Pancreas (tissue), 10 donors: Measurements from ENCODE around the gene RPL35. TPM values are rescaled to one million over a fixed set of nuclear protein-coding genes. Genes with fewer than 3 reads are reported as not detected.

Source experiments
- ATAC-seq, 4 donors: fragments of 200-7000 bp; cut with Tn5 transposase; one replicate each; pipeline versions ENCODE4 v1.8.0 to v1.9.1; 2020; ENCODE audit warnings: mild to moderate bottlenecking in 4 of 4, moderate library complexity in 4 of 4
- DNase-seq, 6 donors: peaks; one replicate each; pipeline ENCODE4 v3.0.0-alpha.2; 2020
- FAIRE-seq: peaks from 2 replicates; lab custom pipeline; 2012; peaks lifted over from hg19 to GRCh38; lab: Jason Lieb, UNC
- H3K27ac ChIP-seq, 4 donors: fragments of 200-600 bp; sonication (generic); 1 replicate in 3 of 4; 2 replicates in 1 of 4; pipeline versions ENCODE4 v1.5.0 to v1.8.0; 2020
- H3K27me3 ChIP-seq, 4 donors: fragments of 200-600 bp; one replicate each; pipeline ENCODE4 v1.8.0; 2021
- H3K36me3 ChIP-seq, 3 donors: fragments of 200-600 bp; sonication (generic) in 1 of 3; one replicate each; pipeline versions ENCODE4 v1.5.0 to v1.8.0; 2020 to 2021
- H3K4me1 ChIP-seq, 3 donors: fragments of 200-600 bp; one replicate each; pipeline ENCODE4 v1.8.0; 2021
- H3K4me3 ChIP-seq, 4 donors: fragments of 200-600 bp; sonication (generic) in 2 of 4; one replicate each; pipeline versions ENCODE4 v1.5.0 to v1.8.0; 2020 to 2021
- H3K9me3 ChIP-seq, 4 donors: fragments of 200-600 bp; one replicate each; pipeline ENCODE4 v1.8.0; 2021
- WGBS, 2 donors: extraction: QIAGEN DNeasy Blood & Tissue Kit; methylation state at CpG; one replicate each; pipeline ENCODE4 v1.1.7; 2013; 5-methylcytosine and 5-hydroxymethylcytosine counted together
- intact Hi-C, 3 donors: fragments of 100-400 bp; cut with DNase I; formaldehyde crosslinking; loops; one replicate each; pipeline versions ENCODE4 v1.11.1 to v1.14.2; 2022
- polyA plus RNA-seq, 2 donors: library from polyadenylated mRNA; stranded (reverse); fragments of 200-250 nt; gene quantifications; one replicate each; pipeline ENCODE4 v1.2.3, GENCODE V29; 2013
- total RNA-seq, 6 donors: library from RNA; stranded (reverse); fragmentation: NEBNext Ultra II Directional in 4 of 6; extraction: Animal tissue kit (Norgen Biotek cat#: 25700) in 4 of 6; gene quantifications; one replicate each; pipeline versions ENCODE4 v1.2.1 to v1.2.4, GENCODE V29; 2021 to 2023
- TF ChIP-seq, protein P1 (sequence below), 4 donors: fragments of 200-600 bp; sonication (generic) in 3 of 4; IDR thresholded peaks; one replicate each; pipeline versions ENCODE4 v1.5.0 to v1.8.0; 2021; ENCODE audit warnings: antibody characterized with exemption in 4 of 4
- donor health status: healthy with polysubstance abuse.
- donor health status: DM: no; HTN: no; CAD: no; lungs with moderate emphysema.
- donor health status: DM: no; HTN: no; CAD: no.
- donor health status: control.
- donor health status: control.
- donor health status: Bipolar disorder and iron deficiency.
- donor health status: DM: yes; HTN: yes; CAD: no.
- donor health status: DM: no; HTN: no; CAD: no.
- donor health status: DM: no; HTN: no; CAD: no.
- donor health status: DM: yes; HTN: yes; CAD: no.

Gene RPL35
- total and polyA plus RNA-seq, 8 donors = 711 to 3,795 (median 1,051) TPM

- Histone ChIP-seq H3K36me3 (peaks cover 0 to 63% (median 4%) of the 10 kb centered on the region in 3 donors), H3K27me3 (no peaks in the 10 kb centered on the region), H3K27ac (no peak overlapping the region), H3K4me1 (no peaks in the 10 kb centered on the region), H3K4me3 (no peak overlapping the region), H3K9me3 (no peaks in the 10 kb centered on the region)
- FAIRE-seq (no peak), DNase-seq (no peak), ATAC-seq (no peak)
- intact Hi-C loops = no loop called here
- TF ChIP-seq, protein P1, sequence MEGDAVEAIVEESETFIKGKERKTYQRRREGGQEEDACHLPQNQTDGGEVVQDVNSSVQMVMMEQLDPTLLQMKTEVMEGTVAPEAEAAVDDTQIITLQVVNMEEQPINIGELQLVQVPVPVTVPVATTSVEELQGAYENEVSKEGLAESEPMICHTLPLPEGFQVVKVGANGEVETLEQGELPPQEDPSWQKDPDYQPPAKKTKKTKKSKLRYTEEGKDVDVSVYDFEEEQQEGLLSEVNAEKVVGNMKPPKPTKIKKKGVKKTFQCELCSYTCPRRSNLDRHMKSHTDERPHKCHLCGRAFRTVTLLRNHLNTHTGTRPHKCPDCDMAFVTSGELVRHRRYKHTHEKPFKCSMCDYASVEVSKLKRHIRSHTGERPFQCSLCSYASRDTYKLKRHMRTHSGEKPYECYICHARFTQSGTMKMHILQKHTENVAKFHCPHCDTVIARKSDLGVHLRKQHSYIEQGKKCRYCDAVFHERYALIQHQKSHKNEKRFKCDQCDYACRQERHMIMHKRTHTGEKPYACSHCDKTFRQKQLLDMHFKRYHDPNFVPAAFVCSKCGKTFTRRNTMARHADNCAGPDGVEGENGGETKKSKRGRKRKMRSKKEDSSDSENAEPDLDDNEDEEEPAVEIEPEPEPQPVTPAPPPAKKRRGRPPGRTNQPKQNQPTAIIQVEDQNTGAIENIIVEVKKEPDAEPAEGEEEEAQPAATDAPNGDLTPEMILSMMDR (IDR thresholded peaks at IDR 0.05) = no peak
- 82 to 84% methylated on average over 4 of the region's 4 CpGs for WGBS, 2 donors
These were observed 22.6 kb upstream of the RPL35 start for GRCh38 chr9:124884376-124884775.

DNA sequence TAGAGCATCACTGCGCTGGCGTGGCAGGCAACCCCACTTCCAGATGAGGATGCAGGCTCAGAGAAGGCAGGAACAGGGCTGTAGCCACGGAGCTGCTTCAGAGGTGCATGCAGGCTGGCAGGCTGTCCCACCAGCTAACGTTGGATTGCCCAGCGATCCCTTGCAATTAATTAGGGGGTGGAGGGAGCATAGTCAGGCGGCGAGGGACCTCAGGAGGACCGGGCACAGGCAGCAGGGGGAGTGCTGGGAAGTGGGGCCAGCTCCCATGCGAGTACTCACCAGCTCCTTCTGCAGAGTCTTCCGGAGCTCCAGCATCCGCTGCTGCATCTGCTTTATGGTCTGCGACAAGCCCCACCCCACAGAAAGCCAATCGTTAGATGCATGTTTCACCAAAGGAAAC, 20.5 kb upstream of the RPL35 start:
- peaks cover 0 to 48% (median 0%) of the 10 kb centered on the region in 3 donors for H3K36me3 ChIP-seq
- H3K9me3 ChIP-seq = no peaks in the 10 kb centered on the region
- ATAC-seq (no peak), FAIRE-seq (no peak), DNase-seq (no peak)
- H3K4me1 ChIP-seq = no peaks in the 10 kb centered on the region
- no peaks in the 10 kb centered on the region for H3K27me3 ChIP-seq
- intact Hi-C loops = no loop called here
- 80 to 83% methylated on average over 13 of the region's 13 CpGs for WGBS, 2 donors
- H3K4me3 ChIP-seq = no peak overlapping the region
- no peak overlapping the region for H3K27ac ChIP-seq
- TF ChIP-seq, protein P1 (IDR thresholded peaks at IDR 0.05) = no peak

GRCh38 chr9:124881138-124881743, 19.5 kb upstream of the RPL35 start:
- Histone ChIP-seq H3K9me3 (no peaks in the 10 kb centered on the region), H3K27ac (no peak overlapping the region), H3K4me1 (no peaks in the 10 kb centered on the region), H3K36me3 (peaks cover 0 to 48% (median 7%) of the 10 kb centered on the region in 3 donors), H3K4me3 (no peak overlapping the region), H3K27me3 (no peaks in the 10 kb centered on the region)
- DNase-seq (no peak), ATAC-seq (no peak), FAIRE-seq (no peak)
- TF ChIP-seq, protein P1 (IDR thresholded peaks at IDR 0.05) = no peak
- 94 to 96% methylated on average over 16 of the region's 16 CpGs for WGBS, 2 donors
- intact Hi-C loops = no loop called here

- Histone ChIP-seq H3K4me1 (no peaks in the 10 kb centered on the region), H3K27ac (no peak overlapping the region), H3K4me3 (no peak overlapping the region), H3K36me3 (peaks cover 0 to 48% (median 13%) of the 10 kb centered on the region in 3 donors), H3K9me3 (no peaks in the 10 kb centered on the region), H3K27me3 (no peaks in the 10 kb centered on the region)
- no peak for DNase-seq
- TF ChIP-seq, protein P1 (IDR thresholded peaks at IDR 0.05) = no peak
- ATAC-seq = no peak
- 77 to 82% methylated on average over 9 of the region's 9 CpGs for WGBS, 2 donors
- FAIRE-seq = no peak
- intact Hi-C loops = no loop called here
These were observed 18.7 kb upstream of the RPL35 start for GRCh38 chr9:124880501-124880900.

DNA sequence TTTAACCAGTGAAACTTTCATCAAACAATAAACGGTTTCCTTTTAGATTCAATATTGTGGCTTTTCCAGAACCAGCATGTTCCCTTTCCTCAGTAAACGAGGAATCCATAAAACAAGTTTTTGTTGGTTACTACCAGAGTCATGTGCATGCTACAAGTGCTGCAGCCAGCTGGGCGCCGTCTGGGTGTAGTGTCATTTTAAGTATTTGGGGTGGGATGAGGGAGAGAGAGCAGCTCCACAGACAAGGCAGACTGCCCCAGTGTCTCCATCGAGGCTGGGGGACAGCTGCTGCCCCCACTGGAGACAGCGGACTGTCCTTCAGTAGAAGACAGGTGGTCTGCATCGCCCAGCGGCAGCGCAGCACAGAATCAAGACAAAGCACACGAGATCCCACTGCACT, 17.5 kb upstream of the RPL35 start:
- Histone ChIP-seq H3K27me3 (no peaks in the 10 kb centered on the region), H3K36me3 (peaks cover 0 to 43% (median 22%) of the 10 kb centered on the region in 3 donors), H3K4me1 (no peaks in the 10 kb centered on the region), H3K27ac (no peak overlapping the region), H3K9me3 (no peaks in the 10 kb centered on the region), H3K4me3 (no peak overlapping the region)
- FAIRE-seq (no peak), DNase-seq (no peak), ATAC-seq (no peak)
- TF ChIP-seq, protein P1 (IDR thresholded peaks at IDR 0.05) = no peak
- WGBS, 2 donors = 83 to 85% methylated on average over 10 of the region's 10 CpGs
- intact Hi-C loops = no loop called here
